ENCODE measurements around the gene ABTB1. TPM values are rescaled to one million over a fixed set of nuclear protein-coding genes. Genes with fewer than 3 reads are reported as not detected.

The ABTB1 gene
- total RNA-seq, 5 donors from 2014 or later (not counting 1 experiment from before 2014, with no cell fraction given), result 107 to 187 (median 166) TPM

DNA sequence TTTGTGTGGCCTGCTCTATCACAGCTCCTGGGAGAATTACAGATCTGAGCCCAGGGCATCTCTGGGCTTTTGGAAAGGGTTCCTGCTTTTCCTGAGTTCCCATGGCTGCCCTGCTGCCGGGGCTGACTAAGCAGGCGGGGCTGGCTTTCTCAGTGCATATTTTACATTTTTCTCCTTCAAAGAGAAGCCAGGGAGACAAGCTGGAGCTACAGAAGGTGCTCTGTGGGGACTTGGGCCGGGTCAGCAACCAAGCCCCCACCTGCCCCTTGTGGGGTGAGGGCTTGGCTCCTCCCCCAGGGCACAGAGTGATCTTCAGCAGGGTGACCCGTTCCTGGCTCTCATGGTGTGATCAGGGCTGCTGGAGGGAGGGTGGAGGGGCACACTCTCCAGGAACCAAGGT lies 17.4 kb downstream of the ABTB1 start:
- no peaks in the 10 kb centered on the region for H3K27me3 Mint-ChIP-seq
- Histone ChIP-seq H3K36me3 (ENCODE audit: control insufficient read depth in 2 of 2, extremely low read depth in 1 of 2, insufficient read depth in 1 of 2, low read length in 1 of 2) (no peaks in the 10 kb centered on the region), H3K27me3 (replicated peaks in 1 of 2; ENCODE audit: control insufficient read depth in 2 of 2, extremely low read depth in 1 of 2, insufficient read depth in 2 of 2, low read length in 1 of 2) (peaks cover 0 to 38% of the 10 kb centered on the region in 2 experiments), H3K9me3 (no peaks in the 10 kb centered on the region), H3K4me1 (ENCODE audit: control insufficient read depth in 1 of 2, extremely low read depth in 1 of 2, insufficient read depth in 2 of 2, low read length in 2 of 2) (no peaks in the 10 kb centered on the region), H3K27ac (ENCODE audit: low read length) (no peak overlapping the region), H3K4me3 (ENCODE audit: control insufficient read depth in 1 of 2, extremely low read depth in 1 of 2, low read length in 1 of 2) (no peak overlapping the region)
- H3K27ac Mint-ChIP-seq, result no peak overlapping the region
- DNase-seq (no peak), ATAC-seq (replicated peaks in 1 of 4) (no peak)
- ChIA-PET POLR2A (no interaction called here), CTCF (no interaction called here)
- WGBS (ENCODE audit: insufficient coverage), result 90% methylated on average over 2 of the region's 4 CpGs
- H3K9me3 Mint-ChIP-seq, result no peaks in the 10 kb centered on the region
- no peaks in the 10 kb centered on the region for H3K4me1 Mint-ChIP-seq
- H3K36me3 Mint-ChIP-seq, result no peaks in the 10 kb centered on the region
- no peak overlapping the region for H3K4me3 Mint-ChIP-seq

DNA sequence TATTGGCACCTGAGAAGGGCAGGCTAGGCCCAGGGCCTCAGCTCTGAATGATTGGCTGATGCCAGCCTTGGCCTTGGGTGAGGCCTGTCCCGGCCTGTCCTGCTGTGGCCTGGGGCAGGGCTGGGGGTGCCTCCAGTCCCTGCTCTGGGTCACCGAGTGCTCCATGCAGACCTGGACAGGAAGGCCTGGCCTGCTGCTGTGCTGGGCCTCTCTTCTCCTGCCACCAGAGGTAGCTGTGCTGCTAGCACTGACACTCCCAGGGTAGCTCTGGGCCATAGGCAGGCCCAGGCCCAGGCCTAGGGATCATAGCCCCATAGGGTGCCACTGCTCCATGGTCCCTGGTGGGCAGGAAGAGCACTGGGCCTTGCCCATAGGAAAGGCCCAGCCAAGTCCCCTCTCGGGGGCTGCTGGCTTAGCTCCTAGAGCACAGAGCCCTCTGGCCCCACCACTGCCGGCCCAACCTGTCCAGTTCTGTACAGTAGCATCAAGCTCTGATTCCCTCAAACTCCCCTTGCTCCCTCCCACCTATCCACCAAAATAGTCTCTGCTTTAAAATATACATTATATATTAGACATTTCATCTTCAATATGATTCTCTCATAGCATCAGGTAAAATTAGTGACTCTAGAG lies 18.2 kb downstream of the ABTB1 start:
- Histone ChIP-seq H3K27ac (ENCODE audit: low read length) (no peak overlapping the region), H3K4me1 (ENCODE audit: control insufficient read depth in 1 of 2, extremely low read depth in 1 of 2, insufficient read depth in 2 of 2, low read length in 2 of 2) (no peaks in the 10 kb centered on the region), H3K4me3 (ENCODE audit: control insufficient read depth in 1 of 2, extremely low read depth in 1 of 2, low read length in 1 of 2) (no peak overlapping the region), H3K9me3 (no peaks in the 10 kb centered on the region), H3K27me3 (replicated peaks in 1 of 2; ENCODE audit: control insufficient read depth in 2 of 2, extremely low read depth in 1 of 2, insufficient read depth in 2 of 2, low read length in 1 of 2) (peaks cover 0 to 41% of the 10 kb centered on the region in 2 experiments), H3K36me3 (ENCODE audit: control insufficient read depth in 2 of 2, extremely low read depth in 1 of 2, insufficient read depth in 1 of 2, low read length in 1 of 2) (no peaks in the 10 kb centered on the region)
- Mint-ChIP-seq H3K4me1 (no peaks in the 10 kb centered on the region), H3K27ac (no peak overlapping the region), H3K27me3 (no peaks in the 10 kb centered on the region), H3K36me3 (no peaks in the 10 kb centered on the region), H3K9me3 (no peaks in the 10 kb centered on the region), H3K4me3 (no peak overlapping the region)
- 96% methylated on average over 3 of the region's 4 CpGs for WGBS (ENCODE audit: insufficient coverage)
- ChIA-PET POLR2A (no interaction called here), CTCF (no interaction called here)
- DNase-seq (no peak), ATAC-seq (replicated peaks in 1 of 4) (no peak)

DNA sequence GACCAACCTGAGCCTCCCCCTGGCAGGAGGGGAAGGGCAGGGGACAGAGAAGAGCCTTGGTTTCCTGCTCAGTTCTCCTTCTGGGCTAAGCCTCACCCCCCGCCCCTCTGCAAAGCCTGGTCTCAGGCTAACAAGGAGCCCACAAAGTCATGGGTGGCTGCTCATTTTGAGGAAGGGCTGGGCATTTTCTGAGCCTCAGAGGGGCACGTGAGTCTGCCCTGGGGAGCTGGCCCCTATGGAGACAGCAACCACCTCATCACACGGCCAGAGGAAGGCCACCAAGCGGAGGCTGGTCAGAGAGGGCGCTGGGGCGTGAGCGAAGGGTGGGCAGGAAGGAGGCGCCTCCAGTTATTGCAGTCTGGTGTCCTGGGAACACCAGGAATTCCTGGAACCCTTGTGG lies 18.7 kb downstream of the ABTB1 start:
- ChIA-PET POLR2A (no interaction called here), CTCF (no interaction called here)
- Histone ChIP-seq H3K36me3 (ENCODE audit: control insufficient read depth in 2 of 2, extremely low read depth in 1 of 2, insufficient read depth in 1 of 2, low read length in 1 of 2) (no peaks in the 10 kb centered on the region), H3K27me3 (replicated peaks in 1 of 2; ENCODE audit: control insufficient read depth in 2 of 2, extremely low read depth in 1 of 2, insufficient read depth in 2 of 2, low read length in 1 of 2) (peaks cover 0 to 44% of the 10 kb centered on the region in 2 experiments), H3K4me3 (ENCODE audit: control insufficient read depth in 1 of 2, extremely low read depth in 1 of 2, low read length in 1 of 2) (no peak overlapping the region), H3K4me1 (ENCODE audit: control insufficient read depth in 1 of 2, extremely low read depth in 1 of 2, insufficient read depth in 2 of 2, low read length in 2 of 2) (peaks cover 0 to 4% of the 10 kb centered on the region in 2 experiments), H3K27ac (ENCODE audit: low read length) (no peak overlapping the region), H3K9me3 (no peaks in the 10 kb centered on the region)
- H3K4me3 Mint-ChIP-seq, result no peak overlapping the region
- no peaks in the 10 kb centered on the region for H3K9me3 Mint-ChIP-seq
- H3K27me3 Mint-ChIP-seq, result no peaks in the 10 kb centered on the region
- H3K36me3 Mint-ChIP-seq, result no peaks in the 10 kb centered on the region
- H3K4me1 Mint-ChIP-seq, result no peaks in the 10 kb centered on the region
- no peak for DNase-seq
- WGBS (ENCODE audit: insufficient coverage), result 96% methylated on average over 5 of the region's 8 CpGs
- H3K27ac Mint-ChIP-seq, result no peak overlapping the region
- no peak for ATAC-seq (replicated peaks in 1 of 4)

DNA sequence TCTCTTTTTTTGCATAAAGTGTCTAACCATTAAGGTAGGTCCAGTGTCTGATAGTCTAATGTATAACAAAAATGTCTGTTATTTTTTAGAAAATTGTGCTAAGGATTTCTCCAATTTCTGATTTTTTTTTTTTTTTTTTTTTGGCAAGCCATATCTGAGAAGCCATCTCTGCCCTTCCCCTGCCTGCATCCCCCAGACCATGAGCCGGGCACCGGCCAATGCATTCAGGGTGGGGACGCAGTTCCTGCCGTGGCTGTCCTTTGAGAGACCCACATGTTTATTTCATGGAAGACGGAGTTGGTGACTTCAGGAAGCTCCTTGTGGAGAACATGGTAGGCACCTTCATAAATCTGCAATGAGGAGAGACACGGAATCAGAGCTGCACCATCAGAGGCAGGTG lies 19.2 kb downstream of the ABTB1 start:
- H3K27me3 ChIP-seq (replicated peaks in 1 of 2; ENCODE audit: control insufficient read depth in 2 of 2, extremely low read depth in 1 of 2, insufficient read depth in 2 of 2, low read length in 1 of 2), result peaks cover 0 to 44% of the 10 kb centered on the region in 2 experiments
- H3K9me3 Mint-ChIP-seq, result no peaks in the 10 kb centered on the region
- ChIA-PET CTCF (interaction anchor here in 1 of 2 donors (1.0 kb wide), 1 partner anchor 39 kb away, joined by 3 read pairs; no protein-coding TSS in a partner anchor), POLR2A (no interaction called here)
- no peaks in the 10 kb centered on the region for H3K9me3 ChIP-seq
- H3K27ac Mint-ChIP-seq, result no peak overlapping the region
- H3K27me3 Mint-ChIP-seq, result no peaks in the 10 kb centered on the region
- no peak for ATAC-seq (replicated peaks in 1 of 4)
- no peaks in the 10 kb centered on the region for H3K36me3 Mint-ChIP-seq
- no peak overlapping the region for H3K4me3 ChIP-seq (ENCODE audit: control insufficient read depth in 1 of 2, extremely low read depth in 1 of 2, low read length in 1 of 2)
- no peak overlapping the region for H3K4me3 Mint-ChIP-seq
- peaks cover 0 to 8% of the 10 kb centered on the region in 2 experiments for H3K4me1 ChIP-seq (ENCODE audit: control insufficient read depth in 1 of 2, extremely low read depth in 1 of 2, insufficient read depth in 2 of 2, low read length in 2 of 2)
- DNase-seq, result no peak
- H3K36me3 ChIP-seq (ENCODE audit: control insufficient read depth in 2 of 2, extremely low read depth in 1 of 2, insufficient read depth in 1 of 2, low read length in 1 of 2), result no peaks in the 10 kb centered on the region
- H3K4me1 Mint-ChIP-seq, result peaks cover 0 to 3% (median 0%) of the 10 kb centered on the region in 3 donors
- H3K27ac ChIP-seq (ENCODE audit: low read length), result no peak overlapping the region
- WGBS (ENCODE audit: insufficient coverage), result 83% methylated on average over 2 of the region's 6 CpGs

DNA sequence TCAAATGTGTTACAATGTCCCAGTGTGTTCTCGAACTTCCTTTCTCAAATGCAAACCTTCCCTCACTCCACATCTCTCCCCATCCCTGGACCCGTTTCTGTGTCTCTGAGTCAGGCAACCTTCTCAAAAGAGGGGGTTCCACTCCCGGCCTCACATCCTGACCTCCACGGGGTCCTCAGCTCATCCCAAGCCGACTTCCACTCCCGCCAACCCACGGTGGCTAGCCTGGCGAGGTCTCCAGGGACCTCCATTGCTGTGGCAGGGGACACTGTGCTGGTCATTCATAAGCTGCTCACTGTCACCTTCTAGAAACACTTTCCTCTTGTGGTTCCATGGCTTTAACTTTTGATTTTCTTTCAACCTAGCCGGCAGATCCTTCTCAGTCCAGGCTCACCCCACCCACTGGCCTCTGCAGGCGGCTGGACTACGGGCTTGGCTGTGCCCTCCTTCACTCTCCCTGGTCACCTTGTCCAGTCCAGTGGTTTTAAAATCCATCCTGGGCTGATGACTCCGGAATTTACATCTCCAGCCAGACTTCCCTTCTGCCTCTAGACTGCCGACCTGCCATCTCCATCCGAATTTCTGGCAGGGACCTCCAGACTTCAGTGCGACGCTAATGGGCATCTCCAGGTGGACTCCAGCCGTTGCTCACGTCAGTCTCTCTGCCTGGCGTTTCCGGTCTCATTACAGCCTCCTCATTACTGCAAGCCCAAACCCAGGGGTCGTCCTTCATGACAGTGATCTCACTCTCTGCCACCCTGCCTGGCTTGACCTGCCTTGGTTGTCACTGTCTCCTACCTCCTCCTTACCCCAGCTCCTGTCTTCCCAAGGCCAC lies 20.0 kb downstream of the ABTB1 start:
- ATAC-seq (replicated peaks in 1 of 4), result no peak
- CTCF ChIA-PET, result interaction anchor here in 1 of 2 donors (1.0 kb wide), 1 partner anchor 40 kb away, joined by 3 read pairs; no protein-coding TSS in a partner anchor
- peaks cover 0 to 15% of the 10 kb centered on the region in 2 experiments for H3K4me1 ChIP-seq (ENCODE audit: control insufficient read depth in 1 of 2, extremely low read depth in 1 of 2, insufficient read depth in 2 of 2, low read length in 2 of 2)

DNA sequence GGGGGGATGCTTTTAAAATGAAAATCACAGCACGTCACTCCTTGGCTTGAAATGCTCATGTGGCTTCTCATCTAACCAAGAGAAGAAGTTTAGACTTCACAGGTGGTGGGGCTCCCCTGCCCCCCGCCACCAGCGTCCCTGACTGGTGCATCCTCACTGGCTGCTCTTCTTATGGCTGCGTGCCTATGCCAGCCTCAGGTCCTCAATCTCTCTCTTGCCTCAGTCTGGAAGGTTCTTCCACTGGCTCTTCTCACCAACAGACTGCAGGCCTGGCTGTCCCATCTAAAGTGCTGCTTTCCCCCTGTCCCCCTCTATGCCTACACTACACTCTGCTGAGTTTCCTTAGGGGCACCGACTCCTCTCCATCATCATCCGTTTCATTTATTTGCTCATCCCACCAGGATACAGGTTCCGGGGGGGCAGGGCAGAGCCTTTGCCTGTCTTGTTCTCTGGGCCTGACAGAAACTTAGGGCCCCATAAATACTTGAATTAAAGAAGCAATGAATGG lies 20.6 kb downstream of the ABTB1 start:
- Histone ChIP-seq H3K4me3 (ENCODE audit: control insufficient read depth in 1 of 2, extremely low read depth in 1 of 2, low read length in 1 of 2) (no peak overlapping the region), H3K27ac (ENCODE audit: low read length) (no peak overlapping the region), H3K4me1 (ENCODE audit: control insufficient read depth in 1 of 2, extremely low read depth in 1 of 2, insufficient read depth in 2 of 2, low read length in 2 of 2) (peaks cover 0 to 16% of the 10 kb centered on the region in 2 experiments), H3K9me3 (no peaks in the 10 kb centered on the region), H3K27me3 (replicated peaks in 1 of 2; ENCODE audit: control insufficient read depth in 2 of 2, extremely low read depth in 1 of 2, insufficient read depth in 2 of 2, low read length in 1 of 2) (peaks cover 0 to 43% of the 10 kb centered on the region in 2 experiments), H3K36me3 (ENCODE audit: control insufficient read depth in 2 of 2, extremely low read depth in 1 of 2, insufficient read depth in 1 of 2, low read length in 1 of 2) (no peaks in the 10 kb centered on the region)
- no peaks in the 10 kb centered on the region for H3K9me3 Mint-ChIP-seq
- H3K27me3 Mint-ChIP-seq, result no peaks in the 10 kb centered on the region
- peaks cover 0 to 6% (median 0%) of the 10 kb centered on the region in 3 donors for H3K4me1 Mint-ChIP-seq
- CTCF ChIA-PET, result interaction anchor here in 1 of 2 donors (1.0 kb wide), 1 partner anchor 13 kb away, joined by 3 read pairs; no protein-coding TSS in a partner anchor
- ATAC-seq (replicated peaks in 1 of 4), result no peak
- no peak overlapping the region for H3K4me3 Mint-ChIP-seq
- no peak overlapping the region for H3K27ac Mint-ChIP-seq
- POLR2A ChIA-PET, result no interaction called here
- no peaks in the 10 kb centered on the region for H3K36me3 Mint-ChIP-seq
- DNase-seq, result no peak
- 72% methylated on average over 5 of the region's 7 CpGs for WGBS (ENCODE audit: insufficient coverage)

More for the DNA sequence above, 20.0 kb downstream of the ABTB1 start:
- DNase-seq, result no peak
- Mint-ChIP-seq H3K4me3 (no peak overlapping the region), H3K27me3 (no peaks in the 10 kb centered on the region), H3K36me3 (no peaks in the 10 kb centered on the region), H3K9me3 (no peaks in the 10 kb centered on the region), H3K27ac (no peak overlapping the region), H3K4me1 (peaks cover 0 to 6% (median 0%) of the 10 kb centered on the region in 3 donors)
- Histone ChIP-seq H3K4me3 (ENCODE audit: control insufficient read depth in 1 of 2, extremely low read depth in 1 of 2, low read length in 1 of 2) (no peak overlapping the region), H3K27me3 (replicated peaks in 1 of 2; ENCODE audit: control insufficient read depth in 2 of 2, extremely low read depth in 1 of 2, insufficient read depth in 2 of 2, low read length in 1 of 2) (peaks cover 0 to 44% of the 10 kb centered on the region in 2 experiments), H3K9me3 (no peaks in the 10 kb centered on the region), H3K27ac (ENCODE audit: low read length) (no peak overlapping the region), H3K36me3 (ENCODE audit: control insufficient read depth in 2 of 2, extremely low read depth in 1 of 2, insufficient read depth in 1 of 2, low read length in 1 of 2) (no peaks in the 10 kb centered on the region)
- POLR2A ChIA-PET, result no interaction called here
- WGBS (ENCODE audit: insufficient coverage), result 79% methylated on average over 21 of the region's 21 CpGs

Measured in T-cell (primary cell).